ENCODE measurements around the gene MTIF3. TPM values are rescaled to one million over a fixed set of nuclear protein-coding genes. Genes with fewer than 3 reads are reported as not detected.

MTIF3 gene
- total and polyA plus RNA-seq, 5 experiments from 2014 or later = 46.6 to 81.7 (median 69.2) TPM

DNA sequence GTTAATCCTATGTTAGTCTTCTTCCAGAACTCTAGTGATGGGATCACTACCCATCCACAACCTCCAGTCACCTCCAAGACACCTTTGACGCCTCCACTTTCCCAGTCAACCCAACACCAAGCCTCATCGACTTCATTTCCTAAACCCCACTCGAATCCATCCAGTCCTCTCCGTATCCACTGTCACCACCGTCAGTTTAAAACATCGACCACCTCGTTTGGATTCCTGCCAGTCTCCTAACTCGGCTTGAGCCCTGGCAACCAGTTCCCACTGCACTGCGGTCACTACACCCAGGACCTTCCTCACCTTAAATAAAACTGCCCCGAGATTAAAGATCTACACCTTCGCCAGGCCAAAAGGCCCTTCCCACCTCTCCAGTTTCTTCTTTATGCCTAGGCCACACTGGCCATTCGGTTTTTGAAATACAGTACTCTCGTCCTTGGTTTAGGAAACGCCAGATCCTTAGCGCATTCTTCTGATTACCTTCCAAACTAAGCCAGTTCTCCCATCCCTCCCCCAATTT lies 1.2 kb downstream of the MTIF3 start:
- Mint-ChIP-seq H3K4me3 (peak overlapping the region; percentile 86 to 98 (median 95)), H3K36me3 (peaks cover 0 to 5% (median 0%) of the 10 kb centered on the region in 3 donors), H3K9me3 (no peaks in the 10 kb centered on the region), H3K4me1 (peaks cover 30 to 75% (median 58%) of the 10 kb centered on the region in 4 donors), H3K27ac (peak overlapping the region; percentile 95 to 99 (median 98)), H3K27me3 (peaks cover 0 to 2% (median 0%) of the 10 kb centered on the region in 5 donors)
- POLR2A ChIA-PET = interaction anchor here (1.2 to 15.6 kb wide), 6 partner anchors 17 to 339 kb away, joined by 3 to 515 read pairs (median 17); partner anchors contain the start of genes GTF3A, LNX2 and POLR1D
- DNase-seq = no peak
- ATAC-seq = no peak

DNA sequence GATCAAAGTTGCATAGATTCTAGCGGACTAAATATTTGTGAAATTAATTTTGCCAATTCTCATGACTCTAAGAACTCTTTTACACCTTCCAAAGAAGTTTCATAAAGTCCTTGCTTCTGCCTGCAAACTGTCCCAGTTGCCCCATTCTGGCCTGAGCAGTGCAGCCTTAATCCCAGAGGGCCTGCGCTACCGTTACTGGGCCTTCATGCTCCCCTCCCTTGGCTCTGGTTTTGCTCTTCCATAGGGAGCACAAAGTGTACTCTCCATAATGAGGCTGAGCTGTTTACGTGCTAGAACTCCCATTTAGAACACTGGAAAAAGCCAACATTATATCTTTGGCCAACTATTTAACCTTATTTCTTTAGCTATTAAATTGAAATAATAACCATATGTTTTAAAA lies 2.1 kb downstream of the MTIF3 start:
- DNase-seq (no peak), ATAC-seq (no peak)
- Mint-ChIP-seq H3K27me3 (peaks cover 0 to 2% (median 0%) of the 10 kb centered on the region in 5 donors), H3K27ac (peak overlapping the region; percentile 79 to 99 (median 96)), H3K36me3 (peaks cover 0 to 8% (median 0%) of the 10 kb centered on the region in 3 donors), H3K4me3 (peak overlapping the region in 9 of 10 donors; percentile 55 to 98 (median 87)), H3K4me1 (peaks cover 30 to 73% (median 56%) of the 10 kb centered on the region in 4 donors), H3K9me3 (no peaks in the 10 kb centered on the region)
- POLR2A ChIA-PET = interaction anchor here (0.8 to 15.6 kb wide), 5 partner anchors 10 to 173 kb away, joined by 3 to 515 read pairs (median 12); partner anchors contain the start of genes GTF3A, LNX2 and POLR1D

GRCh38 chr13:27446986-27447583 lies 3.3 kb downstream of the MTIF3 start:
- POLR2A ChIA-PET = interaction anchor here (0.6 to 15.6 kb wide), 6 partner anchors 8 to 173 kb away, joined by 3 to 515 read pairs (median 7); partner anchors contain the start of genes GTF3A and LNX2
- Mint-ChIP-seq H3K4me3 (peak overlapping the region; percentile 57 to 86 (median 71)), H3K27me3 (peaks cover 0 to 2% (median 0%) of the 10 kb centered on the region in 5 donors), H3K4me1 (peaks cover 37 to 82% (median 64%) of the 10 kb centered on the region in 4 donors), H3K27ac (peak overlapping the region; percentile 86 to 98 (median 96)), H3K36me3 (peaks cover 0 to 13% (median 0%) of the 10 kb centered on the region in 3 donors), H3K9me3 (no peaks in the 10 kb centered on the region)
- peak in 3 of 10 donors; percentile 27 to 47 (median 43) for DNase-seq
- ATAC-seq = no peak

GRCh38 chr13:27442797-27443196 lies 7.6 kb downstream of the MTIF3 start:
- DNase-seq (no peak), ATAC-seq (peak; percentile 11 to 18)
- peaks cover 0 to 40% (median 4%) of the 10 kb centered on the region in 3 donors for H3K36me3 Mint-ChIP-seq
- peaks cover 38 to 75% (median 63%) of the 10 kb centered on the region in 4 donors for H3K4me1 Mint-ChIP-seq
- H3K27ac Mint-ChIP-seq = peak overlapping the region; percentile 83 to 95 (median 91)
- no peaks in the 10 kb centered on the region for H3K9me3 Mint-ChIP-seq
- H3K4me3 Mint-ChIP-seq = peak overlapping the region; percentile 58 to 89 (median 78)
- POLR2A ChIA-PET = interaction anchor here (1.3 to 15.6 kb wide), 2 partner anchors 11 to 16 kb away, joined by 4 to 515 read pairs; partner anchors contain the start of gene GTF3A
- H3K27me3 Mint-ChIP-seq = no peaks in the 10 kb centered on the region

- peak; percentile 57 to 70 for ATAC-seq
Observed at GRCh38 chr13:27442071-27442647, 8.2 kb downstream of the MTIF3 start.

GRCh38 chr13:27440408-27440807 lies 10.0 kb downstream of the MTIF3 start:
- POLR2A ChIA-PET = interaction anchor here (0.7 to 4.2 kb wide), 3 partner anchors 11 to 15 kb away, joined by 3 to 19 read pairs (median 8); partner anchors contain the start of gene GTF3A

More at GRCh38 chr13:27442071-27442647, 8.2 kb downstream of the MTIF3 start:
- POLR2A ChIA-PET = interaction anchor here (0.6 to 15.6 kb wide), 4 partner anchors 8 to 16 kb away, joined by 3 to 515 read pairs (median 4); partner anchors contain the start of genes GTF3A and MTIF3
- Mint-ChIP-seq H3K27ac (peak overlapping the region; percentile 83 to 95 (median 91)), H3K27me3 (no peaks in the 10 kb centered on the region), H3K4me1 (peaks cover 37 to 68% (median 62%) of the 10 kb centered on the region in 4 donors), H3K4me3 (peak overlapping the region; percentile 58 to 89 (median 78)), H3K9me3 (no peaks in the 10 kb centered on the region), H3K36me3 (peaks cover 6 to 47% (median 6%) of the 10 kb centered on the region in 3 donors)
- peak in 7 of 10 donors; percentile 27 to 43 (median 35) for DNase-seq

DNA sequence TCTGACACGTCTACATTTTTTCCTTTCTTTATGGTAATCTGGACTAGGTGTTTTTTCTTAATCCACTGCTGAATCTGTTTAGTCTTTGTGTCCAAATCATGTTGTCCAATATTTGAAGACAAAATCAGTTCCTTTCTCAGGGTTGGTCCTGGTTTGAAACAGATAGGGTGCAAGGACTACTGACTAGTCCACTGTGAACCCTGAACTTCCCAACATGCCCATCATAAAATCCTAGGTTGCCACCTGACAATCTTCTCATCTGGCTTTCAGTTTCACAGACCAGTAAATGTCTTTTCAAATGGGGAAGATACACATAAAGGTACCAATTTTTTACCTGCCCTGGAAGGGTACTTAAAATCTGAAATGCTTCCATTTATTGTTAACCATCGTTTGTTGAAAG lies 13.2 kb downstream of the MTIF3 start:
- POLR2A ChIA-PET = interaction anchor here (0.7 to 4.2 kb wide), 3 partner anchors 11 to 880 kb away, joined by 4 to 19 read pairs (median 7); partner anchors contain the start of genes GTF3A and WASF3

More at GRCh38 chr13:27440408-27440807, 10.0 kb downstream of the MTIF3 start:
- no peak for DNase-seq
- peaks cover 7 to 58% (median 9%) of the 10 kb centered on the region in 3 donors for H3K36me3 Mint-ChIP-seq
- peak overlapping the region in 8 of 10 donors; percentile 20 to 78 (median 30) for H3K4me3 Mint-ChIP-seq
- H3K9me3 Mint-ChIP-seq = no peaks in the 10 kb centered on the region
- H3K27me3 Mint-ChIP-seq = no peaks in the 10 kb centered on the region
- H3K27ac Mint-ChIP-seq = peak overlapping the region; percentile 53 to 94 (median 86)
- ATAC-seq = no peak
- H3K4me1 Mint-ChIP-seq = peaks cover 33 to 57% (median 47%) of the 10 kb centered on the region in 4 donors

GRCh38 chr13:27432611-27433210 lies 17.7 kb downstream of the MTIF3 start:
- peak; percentile 56 to 93 for ATAC-seq
- no peaks in the 10 kb centered on the region for H3K27me3 Mint-ChIP-seq
- DNase-seq = peak in 3 of 10 donors; percentile 27 to 36 (median 28)
- H3K36me3 Mint-ChIP-seq = peaks cover 20 to 93% (median 35%) of the 10 kb centered on the region in 3 donors
- peak overlapping the region; percentile 51 to 90 (median 86) for H3K27ac Mint-ChIP-seq
- H3K9me3 Mint-ChIP-seq = no peaks in the 10 kb centered on the region
- H3K4me3 Mint-ChIP-seq = peak overlapping the region in 9 of 10 donors; percentile 9 to 66 (median 48)
- peaks cover 18 to 58% (median 53%) of the 10 kb centered on the region in 4 donors for H3K4me1 Mint-ChIP-seq
- POLR2A ChIA-PET = interaction anchor here (0.7 to 2.8 kb wide), 8 partner anchors 9 to 206 kb away, joined by 3 to 22 read pairs (median 4); partner anchors contain the start of gene MTIF3

More for the DNA sequence above, 13.2 kb downstream of the MTIF3 start:
- no peak overlapping the region for H3K4me3 Mint-ChIP-seq
- no peaks in the 10 kb centered on the region for H3K9me3 Mint-ChIP-seq
- peak overlapping the region in 9 of 10 donors; percentile 22 to 83 (median 65) for H3K27ac Mint-ChIP-seq
- H3K4me1 Mint-ChIP-seq = peaks cover 30 to 59% (median 53%) of the 10 kb centered on the region in 4 donors
- ATAC-seq (no peak), DNase-seq (no peak)
- no peaks in the 10 kb centered on the region for H3K27me3 Mint-ChIP-seq
- peaks cover 7 to 79% (median 19%) of the 10 kb centered on the region in 3 donors for H3K36me3 Mint-ChIP-seq

GRCh38 chr13:27432180-27432579 lies 18.2 kb downstream of the MTIF3 start:
- H3K27me3 Mint-ChIP-seq = no peaks in the 10 kb centered on the region
- POLR2A ChIA-PET = interaction anchor here (0.7 to 2.8 kb wide), 5 partner anchors 10 to 189 kb away, joined by 4 to 22 read pairs (median 9); partner anchors contain the start of gene MTIF3
- H3K4me1 Mint-ChIP-seq = peaks cover 18 to 64% (median 55%) of the 10 kb centered on the region in 4 donors
- peak overlapping the region; percentile 51 to 90 (median 86) for H3K27ac Mint-ChIP-seq
- ATAC-seq (peak in 1 of 2 donors; percentile 23), DNase-seq (no peak)
- peak overlapping the region in 7 of 10 donors; percentile 22 to 66 (median 50) for H3K4me3 Mint-ChIP-seq
- no peaks in the 10 kb centered on the region for H3K9me3 Mint-ChIP-seq
- H3K36me3 Mint-ChIP-seq = peaks cover 16 to 92% (median 36%) of the 10 kb centered on the region in 3 donors

DNA sequence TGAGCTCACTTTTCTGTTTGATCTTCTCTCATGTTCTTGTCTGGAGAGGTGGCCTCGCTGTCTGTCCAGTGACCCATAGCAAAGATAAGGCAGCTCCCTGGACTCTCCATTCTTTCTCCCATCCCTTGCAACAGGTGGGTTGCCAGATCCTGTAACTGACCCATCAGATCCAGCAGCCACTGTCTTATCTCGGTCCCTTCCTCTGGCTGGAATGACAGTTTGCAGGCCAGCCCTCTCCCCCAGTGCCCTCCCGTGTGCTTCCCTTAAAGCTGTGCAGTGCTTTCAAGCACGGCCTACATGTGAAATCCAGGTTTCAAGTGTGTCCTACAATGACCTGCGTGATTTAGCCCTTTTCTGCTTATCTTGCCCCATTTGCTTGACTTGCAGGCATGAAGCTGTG lies 22.2 kb downstream of the MTIF3 start:
- H3K4me3 Mint-ChIP-seq = peak overlapping the region; percentile 36 to 98 (median 60)
- H3K27me3 Mint-ChIP-seq = no peaks in the 10 kb centered on the region
- POLR2A ChIA-PET = interaction anchor here (1.8 to 6.5 kb wide), 4 partner anchors 12 to 711 kb away, joined by 8 to 515 read pairs (median 50); partner anchors contain the start of genes LNX2, MTIF3, PAN3 and POLR1D
- peaks cover 19 to 61% (median 27%) of the 10 kb centered on the region in 3 donors for H3K36me3 Mint-ChIP-seq
- DNase-seq = no peak
- H3K9me3 Mint-ChIP-seq = no peaks in the 10 kb centered on the region
- H3K27ac Mint-ChIP-seq = peak overlapping the region; percentile 87 to 99 (median 96)
- H3K4me1 Mint-ChIP-seq = peaks cover 34 to 82% (median 65%) of the 10 kb centered on the region in 4 donors
- ATAC-seq = no peak

DNA sequence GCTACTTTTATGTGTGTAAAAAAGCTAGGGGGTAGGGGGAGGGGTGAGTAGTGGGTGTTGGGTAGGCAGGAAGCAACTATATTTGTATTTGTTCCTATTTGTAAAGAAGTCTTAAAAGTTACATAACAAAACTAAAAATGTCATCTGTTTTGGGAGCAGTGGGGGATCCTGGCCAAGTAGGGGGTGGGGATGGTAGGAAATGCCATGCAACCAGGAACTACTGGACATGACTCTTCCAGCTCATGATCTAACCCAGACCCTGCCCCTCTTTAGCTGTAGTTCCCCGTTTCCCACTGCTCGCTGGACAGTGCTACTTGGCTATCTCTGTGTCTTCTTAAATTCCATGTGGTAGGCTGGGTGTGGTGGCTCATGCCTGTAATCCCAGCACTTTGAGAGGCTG lies 22.7 kb downstream of the MTIF3 start:
- peaks cover 19 to 56% (median 25%) of the 10 kb centered on the region in 3 donors for H3K36me3 Mint-ChIP-seq

More for the DNA sequence above, 22.7 kb downstream of the MTIF3 start:
- Mint-ChIP-seq H3K27me3 (no peaks in the 10 kb centered on the region), H3K4me1 (peaks cover 34 to 77% (median 62%) of the 10 kb centered on the region in 4 donors), H3K4me3 (peak overlapping the region; percentile 89 to 98 (median 93)), H3K9me3 (no peaks in the 10 kb centered on the region), H3K27ac (peak overlapping the region; percentile 89 to 99 (median 96))
- POLR2A ChIA-PET = interaction anchor here (1.8 to 6.5 kb wide), 4 partner anchors 12 to 711 kb away, joined by 8 to 515 read pairs (median 50); partner anchors contain the start of genes LNX2, MTIF3, PAN3 and POLR1D
- no peak for ATAC-seq
- DNase-seq = no peak
